Naive thymus-derived CD8-positive, alpha-beta T cell (primary cell): ENCODE results near the gene GNPTG. TPM values are rescaled to one million over a fixed set of nuclear protein-coding genes. Genes with fewer than 3 reads are reported as not detected.
A peak's percentile ranks its signal among the peaks of the same experiment; 100 is the strongest.

Experiments
- ATAC-seq, 2 donors: fragments of 150-1000 bp; cut with Tn5 transposase in 1 of 2; sonication (Bioruptor Pico), chemical (Tn5 transposase) in 1 of 2; 1 replicate in 1 of 2; 2 replicates in 1 of 2; pipeline ENCODE4 v1.10.0; 2021; ENCODE audit warnings: mild to moderate bottlenecking in 2 of 2, moderate library complexity in 2 of 2
- POLR2A ChIA-PET: fragments of 350-600 bp; sonication (Branson Sonifier 250); formaldehyde crosslinking; loops from one replicate; lab custom pipeline; 2021; ENCODE audit warnings: antibody characterized with exemption; lab: Charles Lee
- DNase-seq, 10 donors: peaks; one replicate each; pipeline versions ENCODE4 v3.0.0 to v3.0.0-alpha.2; 2020 to 2022
- H3K27ac Mint-ChIP-seq, 10 donors: one replicate each; pipeline ENCODE4 v1.8.0; 2020 to 2022; ENCODE audit warnings: mild to moderate bottlenecking in 10 of 10, mixed read lengths in 10 of 10, moderate library complexity in 4 of 10, inconsistent platforms in 1 of 10
- H3K27me3 Mint-ChIP-seq, 5 donors: one replicate each; pipeline ENCODE4 v1.8.0; 2021 to 2022; ENCODE audit warnings: mixed read lengths in 5 of 5
- H3K36me3 Mint-ChIP-seq, 3 donors: one replicate each; pipeline ENCODE4 v1.8.0; 2020 to 2022; ENCODE audit warnings: mixed read lengths in 3 of 3, mild to moderate bottlenecking in 2 of 3, inconsistent platforms in 1 of 3
- H3K4me1 Mint-ChIP-seq, 4 donors: one replicate each; pipeline ENCODE4 v1.8.0; 2021 to 2022; ENCODE audit warnings: mixed read lengths in 4 of 4
- H3K4me3 Mint-ChIP-seq, 10 donors: one replicate each; pipeline ENCODE4 v1.8.0; 2020 to 2022; ENCODE audit warnings: mild to moderate bottlenecking in 10 of 10, mixed read lengths in 10 of 10, moderate library complexity in 6 of 10, inconsistent platforms in 1 of 10
- H3K9me3 Mint-ChIP-seq, 9 donors: one replicate each; pipeline ENCODE4 v1.8.0; 2020 to 2022; ENCODE audit warnings: mixed read lengths in 9 of 9, mild to moderate bottlenecking in 3 of 9, inconsistent platforms in 1 of 9, moderate library complexity in 1 of 9
- polyA plus RNA-seq, 3 donors: library from polyadenylated mRNA; unstranded; fragments of 300-500 nt; fragmentation: Illumina TruSeq; gene quantifications; one replicate each; pipeline ENCODE4 v1.2.3, GENCODE V29; 2021
- total RNA-seq, 8 experiments: library from RNA in 2 of 8; stranded (reverse) in 2 of 8; gene quantifications; one replicate each; pipeline ENCODE4 v1.2.3 and lab custom pipeline; 2021 to 2026

Gene GNPTG
- total and polyA plus RNA-seq, 5 experiments from 2014 or later = 44.4 to 65.2 (median 56.9) TPM

GRCh38 chr16:1338119-1338730 lies 13.5 kb upstream of the GNPTG start:
- H3K4me1 Mint-ChIP-seq = peaks cover 9 to 20% (median 19%) of the 10 kb centered on the region in 4 donors
- ATAC-seq (no peak), DNase-seq (peak in 2 of 10 donors; percentile 22 to 41)

GRCh38 chr16:1338855-1339675 lies 12.7 kb upstream of the GNPTG start:
- H3K4me3 Mint-ChIP-seq = no peak overlapping the region
- H3K4me1 Mint-ChIP-seq = peaks cover 12 to 23% (median 22%) of the 10 kb centered on the region in 4 donors
- ATAC-seq (no peak), DNase-seq (no peak)
- no peaks in the 10 kb centered on the region for H3K9me3 Mint-ChIP-seq
- H3K27ac Mint-ChIP-seq = no peak overlapping the region
- peaks cover 0 to 12% (median 0%) of the 10 kb centered on the region in 5 donors for H3K27me3 Mint-ChIP-seq
- H3K36me3 Mint-ChIP-seq = no peaks in the 10 kb centered on the region
- POLR2A ChIA-PET = interaction anchor here (1.8 kb wide), 1 partner anchor 30 kb away, joined by 5 read pairs; the partner anchor contains the start of gene UBE2I

More at GRCh38 chr16:1338119-1338730, 13.5 kb upstream of the GNPTG start:
- Mint-ChIP-seq H3K36me3 (no peaks in the 10 kb centered on the region), H3K9me3 (no peaks in the 10 kb centered on the region), H3K27ac (no peak overlapping the region), H3K4me3 (no peak overlapping the region), H3K27me3 (peaks cover 0 to 12% (median 0%) of the 10 kb centered on the region in 5 donors)
- POLR2A ChIA-PET = interaction anchor here (1.8 kb wide), 1 partner anchor 29 kb away, joined by 5 read pairs; the partner anchor contains the start of gene UBE2I

- H3K4me3 Mint-ChIP-seq = peak overlapping the region in 2 of 10 donors; percentile 63 to 82
- no peaks in the 10 kb centered on the region for H3K9me3 Mint-ChIP-seq
- H3K4me1 Mint-ChIP-seq = peaks cover 10 to 21% (median 17%) of the 10 kb centered on the region in 4 donors
- H3K27me3 Mint-ChIP-seq = no peaks in the 10 kb centered on the region
- DNase-seq (no peak), ATAC-seq (no peak)
- no peaks in the 10 kb centered on the region for H3K36me3 Mint-ChIP-seq
- POLR2A ChIA-PET = interaction anchor here (0.5 to 2.4 kb wide), 2 partner anchors 9 to 133 kb away, joined by 3 to 12 read pairs; partner anchors contain the start of gene BAIAP3
- H3K27ac Mint-ChIP-seq = peak overlapping the region in 1 of 10 donors; percentile 65
These were observed 10.8 kb upstream of the GNPTG start for GRCh38 chr16:1340730-1341494.

GRCh38 chr16:1341495-1342420 lies 10.0 kb upstream of the GNPTG start:
- Mint-ChIP-seq H3K9me3 (no peaks in the 10 kb centered on the region), H3K4me3 (peak overlapping the region; percentile 69 to 87 (median 79)), H3K4me1 (peaks cover 10 to 21% (median 16%) of the 10 kb centered on the region in 4 donors), H3K27ac (peak overlapping the region in 4 of 10 donors; percentile 14 to 84 (median 56)), H3K27me3 (no peaks in the 10 kb centered on the region), H3K36me3 (no peaks in the 10 kb centered on the region)
- ATAC-seq (no peak), DNase-seq (no peak)
- POLR2A ChIA-PET = interaction anchor here (0.5 to 2.5 kb wide), 7 partner anchors 9 to 132 kb away, joined by 3 to 17 read pairs (median 5); partner anchors contain the start of genes BAIAP3 and UBE2I

- DNase-seq (peak; percentile 90 to 97 (median 96)), ATAC-seq (peak; percentile 87 to 92)
- Mint-ChIP-seq H3K36me3 (no peaks in the 10 kb centered on the region), H3K27ac (peak overlapping the region; percentile 4 to 84 (median 66)), H3K4me3 (peak overlapping the region; percentile 69 to 87 (median 79)), H3K27me3 (no peaks in the 10 kb centered on the region), H3K4me1 (peaks cover 10 to 21% (median 16%) of the 10 kb centered on the region in 4 donors), H3K9me3 (no peaks in the 10 kb centered on the region)
- POLR2A ChIA-PET = interaction anchor here (0.6 to 2.5 kb wide), 10 partner anchors 8 to 952 kb away, joined by 3 to 17 read pairs (median 6); partner anchors contain the start of genes BAIAP3 and UBE2I
These were observed 9.0 kb upstream of the GNPTG start for GRCh38 chr16:1342526-1343427.

- Mint-ChIP-seq H3K4me1 (peaks cover 10 to 21% (median 16%) of the 10 kb centered on the region in 4 donors), H3K36me3 (peaks cover 0 to 2% (median 0%) of the 10 kb centered on the region in 3 donors), H3K9me3 (no peaks in the 10 kb centered on the region), H3K27ac (peak overlapping the region in 8 of 10 donors; percentile 15 to 84 (median 63)), H3K4me3 (peak overlapping the region; percentile 69 to 87 (median 79)), H3K27me3 (no peaks in the 10 kb centered on the region)
- ATAC-seq (no peak), DNase-seq (no peak)
- POLR2A ChIA-PET = interaction anchor here (0.6 to 2.5 kb wide), 8 partner anchors 7 to 484 kb away, joined by 3 to 17 read pairs (median 6); partner anchors contain the start of genes BAIAP3 and UBE2I
These were observed 8.1 kb upstream of the GNPTG start for GRCh38 chr16:1343428-1344242.

- H3K36me3 Mint-ChIP-seq = peaks cover 0 to 8% (median 0%) of the 10 kb centered on the region in 3 donors
- H3K9me3 Mint-ChIP-seq = no peaks in the 10 kb centered on the region
- POLR2A ChIA-PET = interaction anchor here (0.9 kb wide), 1 partner anchor 35 kb away, joined by 5 read pairs; the partner anchor contains the start of gene UBE2I
- H3K4me3 Mint-ChIP-seq = peak overlapping the region in 2 of 10 donors; percentile 26 to 68
- H3K4me1 Mint-ChIP-seq = peaks cover 10 to 21% (median 16%) of the 10 kb centered on the region in 4 donors
- ATAC-seq (no peak), DNase-seq (no peak)
- H3K27me3 Mint-ChIP-seq = no peaks in the 10 kb centered on the region
- peak overlapping the region in 1 of 10 donors; percentile 43 for H3K27ac Mint-ChIP-seq
These were observed 7.2 kb upstream of the GNPTG start for GRCh38 chr16:1344499-1344898.

- Mint-ChIP-seq H3K9me3 (no peaks in the 10 kb centered on the region), H3K36me3 (peaks cover 0 to 8% (median 0%) of the 10 kb centered on the region in 3 donors), H3K27ac (no peak overlapping the region), H3K4me3 (no peak overlapping the region), H3K27me3 (no peaks in the 10 kb centered on the region), H3K4me1 (peaks cover 10 to 23% (median 17%) of the 10 kb centered on the region in 4 donors)
- ATAC-seq (no peak), DNase-seq (no peak)
- POLR2A ChIA-PET = interaction anchor here (0.9 kb wide), 1 partner anchor 36 kb away, joined by 5 read pairs; the partner anchor contains the start of gene UBE2I
These were observed 6.6 kb upstream of the GNPTG start for GRCh38 chr16:1345087-1345486.

- Mint-ChIP-seq H3K4me1 (peaks cover 8 to 29% (median 20%) of the 10 kb centered on the region in 4 donors), H3K27ac (no peak overlapping the region), H3K27me3 (no peaks in the 10 kb centered on the region), H3K36me3 (peaks cover 0 to 11% (median 0%) of the 10 kb centered on the region in 3 donors), H3K9me3 (no peaks in the 10 kb centered on the region), H3K4me3 (no peak overlapping the region)
- ATAC-seq (no peak), DNase-seq (no peak)
- POLR2A ChIA-PET = no interaction called here
These were observed 5.9 kb upstream of the GNPTG start for GRCh38 chr16:1345651-1346421.
